ENCODE data around the gene SIAH2. TPM values are rescaled to one million over a fixed set of nuclear protein-coding genes. Genes with fewer than 3 reads are reported as not detected.

The SIAH2 gene
- total and polyA plus RNA-seq, 2 experiments from 2014 or later: 39.6 to 49.7 TPM

- H3K4me3 ChIP-seq: no peak overlapping the region
- H3K4me1 ChIP-seq (ENCODE audit: low read depth): peaks cover 29% of the 10 kb centered on the region
- H3K27ac ChIP-seq: no peak overlapping the region
- DNase-seq (ENCODE audit: low read depth in 1 of 2, low spot score in 1 of 2): no peak
- H3K36me3 ChIP-seq: no peaks in the 10 kb centered on the region
- no peak for TF ChIP-seq CTCF (IDR thresholded peaks at IDR 0.05; ENCODE audit: low read depth, low read length)
- no peaks in the 10 kb centered on the region for H3K27me3 ChIP-seq
- no peaks in the 10 kb centered on the region for H3K9me3 ChIP-seq (ENCODE audit: low read depth)
Measured at GRCh38 chr3:150764967-150765366, 2.0 kb upstream of the SIAH2 start.

- no peaks in the 10 kb centered on the region for H3K9me3 ChIP-seq (ENCODE audit: low read depth)
- peaks cover 29% of the 10 kb centered on the region for H3K4me1 ChIP-seq (ENCODE audit: low read depth)
- H3K36me3 ChIP-seq: no peaks in the 10 kb centered on the region
- no peak for TF ChIP-seq CTCF (IDR thresholded peaks at IDR 0.05; ENCODE audit: low read depth, low read length)
- peak overlapping the region; percentile 65 for H3K4me3 ChIP-seq
- H3K27me3 ChIP-seq: no peaks in the 10 kb centered on the region
- no peak overlapping the region for H3K27ac ChIP-seq
- DNase-seq (ENCODE audit: low read depth in 1 of 2, low spot score in 1 of 2): no peak
Measured at GRCh38 chr3:150764566-150764965, 1.6 kb upstream of the SIAH2 start.

- Histone ChIP-seq H3K9me3 (ENCODE audit: low read depth) (no peaks in the 10 kb centered on the region), H3K36me3 (no peaks in the 10 kb centered on the region), H3K27me3 (no peaks in the 10 kb centered on the region), H3K4me3 (peak overlapping the region; percentile 65), H3K4me1 (ENCODE audit: low read depth) (peaks cover 29% of the 10 kb centered on the region), H3K27ac (peak overlapping the region; percentile 80)
- peak; percentile 50 for TF ChIP-seq CTCF (IDR thresholded peaks at IDR 0.05; ENCODE audit: low read depth, low read length)
- peak; percentile 68 to 69 for DNase-seq (ENCODE audit: low read depth in 1 of 2, low spot score in 1 of 2)
Measured at GRCh38 chr3:150763841-150764483, 993 bp upstream of the SIAH2 start.

- H3K4me3 ChIP-seq: peak overlapping the region; percentile 65
Measured at GRCh38 chr3:150762662-150763121, 277 bp downstream of the SIAH2 start.

GRCh38 chr3:150761831-150762661 is 923 bp downstream of the SIAH2 start:
- H3K4me3 ChIP-seq: peak overlapping the region; percentile 65
- peak; percentile 60 to 69 for DNase-seq (ENCODE audit: low read depth in 1 of 2, low spot score in 1 of 2)
- peak overlapping the region; percentile 80 for H3K27ac ChIP-seq
- no peak for TF ChIP-seq CTCF (IDR thresholded peaks at IDR 0.05; ENCODE audit: low read depth, low read length)
- no peaks in the 10 kb centered on the region for H3K36me3 ChIP-seq
- H3K27me3 ChIP-seq: no peaks in the 10 kb centered on the region
- no peaks in the 10 kb centered on the region for H3K9me3 ChIP-seq (ENCODE audit: low read depth)
- H3K4me1 ChIP-seq (ENCODE audit: low read depth): peaks cover 29% of the 10 kb centered on the region

More at GRCh38 chr3:150762662-150763121, 277 bp downstream of the SIAH2 start:
- DNase-seq (ENCODE audit: low read depth in 1 of 2, low spot score in 1 of 2): no peak
- no peaks in the 10 kb centered on the region for H3K27me3 ChIP-seq
- peak overlapping the region; percentile 80 for H3K27ac ChIP-seq
- H3K4me1 ChIP-seq (ENCODE audit: low read depth): peaks cover 29% of the 10 kb centered on the region
- no peaks in the 10 kb centered on the region for H3K9me3 ChIP-seq (ENCODE audit: low read depth)
- no peak for TF ChIP-seq CTCF (IDR thresholded peaks at IDR 0.05; ENCODE audit: low read depth, low read length)
- no peaks in the 10 kb centered on the region for H3K36me3 ChIP-seq

Data from cardiac muscle cell (in vitro differentiated cells and primary cell).